A549 (cell line): ENCODE measurements around the gene MIA3.

Experiments
- CHD2 ChIP-seq: fragments of 150-350 bp; IDR thresholded peaks from 2 replicates; pipeline ENCODE4 v1.6.1; 2014; ENCODE audit warnings: low read length; ENCODE audit not compliant: partially characterized antibody
- TF ChIP-seq, protein P1 (sequence below): fragments of >200 bp; sonication (Bioruptor Twin); formaldehyde crosslinking; IDR thresholded peaks from 3 replicates; pipeline ENCODE4 v1.5.1; 2016

DNA sequence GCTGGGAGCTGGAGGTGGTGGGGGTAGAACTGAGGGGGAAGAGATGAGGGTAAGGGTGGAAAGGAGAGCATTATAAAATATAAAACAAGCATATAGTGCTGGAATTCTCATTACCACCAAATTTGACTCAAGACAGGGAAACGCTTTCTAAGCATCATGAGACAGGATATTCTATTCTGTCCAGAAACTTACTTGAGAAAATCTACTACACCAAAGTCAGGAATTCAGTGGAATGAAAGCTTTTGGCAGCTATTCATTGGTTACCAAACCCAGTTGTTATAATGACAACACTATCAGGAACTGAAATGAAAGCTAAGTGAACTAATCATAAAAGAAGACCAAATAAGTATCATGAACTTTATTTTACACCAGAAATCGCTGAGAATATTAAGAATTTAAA is 79.9 kb downstream of the MIA3 start:
- TF ChIP-seq, protein P1, sequence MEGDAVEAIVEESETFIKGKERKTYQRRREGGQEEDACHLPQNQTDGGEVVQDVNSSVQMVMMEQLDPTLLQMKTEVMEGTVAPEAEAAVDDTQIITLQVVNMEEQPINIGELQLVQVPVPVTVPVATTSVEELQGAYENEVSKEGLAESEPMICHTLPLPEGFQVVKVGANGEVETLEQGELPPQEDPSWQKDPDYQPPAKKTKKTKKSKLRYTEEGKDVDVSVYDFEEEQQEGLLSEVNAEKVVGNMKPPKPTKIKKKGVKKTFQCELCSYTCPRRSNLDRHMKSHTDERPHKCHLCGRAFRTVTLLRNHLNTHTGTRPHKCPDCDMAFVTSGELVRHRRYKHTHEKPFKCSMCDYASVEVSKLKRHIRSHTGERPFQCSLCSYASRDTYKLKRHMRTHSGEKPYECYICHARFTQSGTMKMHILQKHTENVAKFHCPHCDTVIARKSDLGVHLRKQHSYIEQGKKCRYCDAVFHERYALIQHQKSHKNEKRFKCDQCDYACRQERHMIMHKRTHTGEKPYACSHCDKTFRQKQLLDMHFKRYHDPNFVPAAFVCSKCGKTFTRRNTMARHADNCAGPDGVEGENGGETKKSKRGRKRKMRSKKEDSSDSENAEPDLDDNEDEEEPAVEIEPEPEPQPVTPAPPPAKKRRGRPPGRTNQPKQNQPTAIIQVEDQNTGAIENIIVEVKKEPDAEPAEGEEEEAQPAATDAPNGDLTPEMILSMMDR, result no peak
- TF ChIP-seq CHD2, result no peak
